ENCODE measurements around the gene OSBPL2.

OSBPL2 gene

DNA sequence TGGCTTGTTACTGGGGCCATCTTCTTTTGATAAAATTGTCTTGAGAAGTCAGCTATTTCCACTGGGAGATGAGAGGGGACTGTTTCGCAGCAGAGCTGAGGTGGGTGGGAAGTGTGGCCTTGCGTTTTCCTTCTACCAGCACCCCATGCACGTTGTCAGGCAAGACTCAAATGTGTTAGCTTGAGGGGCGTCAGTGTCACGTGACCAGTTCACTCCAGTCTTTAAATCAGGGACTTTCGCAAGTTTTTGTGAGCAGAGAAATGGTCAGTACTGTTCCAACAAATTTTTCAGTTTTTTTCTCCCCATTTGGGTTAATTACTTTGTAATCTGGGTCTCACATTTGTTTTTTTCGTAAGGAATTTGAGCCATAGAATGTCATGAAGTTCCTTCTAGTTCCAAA lies 43.8 kb downstream of the OSBPL2 start:
- DNase-seq (ENCODE audit: low read depth): no peak
- no peak overlapping the region for H3K4me3 ChIP-seq (ENCODE audit: low read depth, low read length)
- TF ChIP-seq, protein P1, sequence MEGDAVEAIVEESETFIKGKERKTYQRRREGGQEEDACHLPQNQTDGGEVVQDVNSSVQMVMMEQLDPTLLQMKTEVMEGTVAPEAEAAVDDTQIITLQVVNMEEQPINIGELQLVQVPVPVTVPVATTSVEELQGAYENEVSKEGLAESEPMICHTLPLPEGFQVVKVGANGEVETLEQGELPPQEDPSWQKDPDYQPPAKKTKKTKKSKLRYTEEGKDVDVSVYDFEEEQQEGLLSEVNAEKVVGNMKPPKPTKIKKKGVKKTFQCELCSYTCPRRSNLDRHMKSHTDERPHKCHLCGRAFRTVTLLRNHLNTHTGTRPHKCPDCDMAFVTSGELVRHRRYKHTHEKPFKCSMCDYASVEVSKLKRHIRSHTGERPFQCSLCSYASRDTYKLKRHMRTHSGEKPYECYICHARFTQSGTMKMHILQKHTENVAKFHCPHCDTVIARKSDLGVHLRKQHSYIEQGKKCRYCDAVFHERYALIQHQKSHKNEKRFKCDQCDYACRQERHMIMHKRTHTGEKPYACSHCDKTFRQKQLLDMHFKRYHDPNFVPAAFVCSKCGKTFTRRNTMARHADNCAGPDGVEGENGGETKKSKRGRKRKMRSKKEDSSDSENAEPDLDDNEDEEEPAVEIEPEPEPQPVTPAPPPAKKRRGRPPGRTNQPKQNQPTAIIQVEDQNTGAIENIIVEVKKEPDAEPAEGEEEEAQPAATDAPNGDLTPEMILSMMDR (IDR thresholded peaks at IDR 0.05; ENCODE audit: low read depth, low read length, missing control alignments): no peak

DNA sequence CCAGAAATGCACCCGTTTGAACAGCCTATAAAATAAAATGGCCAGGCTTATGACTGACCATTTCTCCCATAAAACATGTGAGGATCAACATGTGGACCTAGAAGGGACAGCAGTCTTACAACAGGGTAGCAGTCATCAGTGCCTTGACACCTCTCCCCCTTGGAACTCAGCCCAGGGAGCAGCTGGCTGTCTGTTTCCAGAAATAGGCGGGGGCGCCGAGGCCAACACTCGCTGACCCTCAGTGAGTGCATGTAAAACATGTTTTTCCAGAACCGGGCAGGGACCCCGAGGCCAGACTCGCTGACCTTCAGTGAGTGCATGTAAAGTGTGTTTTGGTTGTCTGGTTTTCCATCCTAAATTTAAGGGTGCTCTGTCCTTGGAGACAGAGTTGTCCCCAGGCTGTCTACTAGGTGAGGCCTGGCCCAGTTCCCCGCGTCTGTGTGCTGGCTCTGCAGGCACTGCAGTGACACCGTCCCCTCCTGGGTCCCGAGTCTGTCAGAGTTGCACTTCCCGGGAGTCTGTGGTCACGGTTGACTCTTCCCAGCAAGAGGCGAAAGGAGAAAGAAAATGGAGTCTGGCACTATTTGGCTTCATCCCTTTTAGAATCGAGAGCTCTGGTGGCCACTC lies 44.7 kb downstream of the OSBPL2 start:
- DNase-seq (ENCODE audit: low read depth): no peak
- TF ChIP-seq, protein P1 (IDR thresholded peaks at IDR 0.05; ENCODE audit: low read depth, low read length, missing control alignments): no peak
- H3K4me3 ChIP-seq (ENCODE audit: low read depth, low read length): no peak overlapping the region

DNA sequence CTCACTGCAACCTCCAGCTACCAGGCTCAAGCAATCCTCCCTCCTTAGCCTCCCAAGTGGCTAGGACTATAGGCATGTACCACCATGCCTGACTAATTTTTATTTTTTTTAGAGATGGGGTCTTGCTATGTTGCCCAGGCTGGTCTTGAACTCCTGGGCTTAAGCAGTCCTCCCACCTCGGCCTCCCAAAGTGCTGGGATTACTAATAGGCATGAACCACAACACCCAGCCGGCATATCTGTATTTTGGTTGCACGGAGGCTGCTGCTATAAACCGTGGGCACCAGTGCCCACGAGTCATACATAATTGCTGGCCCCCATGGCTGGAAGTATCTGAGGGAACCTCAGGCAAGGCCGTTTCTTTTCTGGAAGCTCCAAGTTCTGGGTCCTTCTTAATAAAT lies 46.1 kb downstream of the OSBPL2 start:
- DNase-seq (ENCODE audit: low read depth): no peak
- no peak overlapping the region for H3K4me3 ChIP-seq (ENCODE audit: low read depth, low read length)
- TF ChIP-seq, protein P1 (IDR thresholded peaks at IDR 0.05; ENCODE audit: low read depth, low read length, missing control alignments): no peak

DNA sequence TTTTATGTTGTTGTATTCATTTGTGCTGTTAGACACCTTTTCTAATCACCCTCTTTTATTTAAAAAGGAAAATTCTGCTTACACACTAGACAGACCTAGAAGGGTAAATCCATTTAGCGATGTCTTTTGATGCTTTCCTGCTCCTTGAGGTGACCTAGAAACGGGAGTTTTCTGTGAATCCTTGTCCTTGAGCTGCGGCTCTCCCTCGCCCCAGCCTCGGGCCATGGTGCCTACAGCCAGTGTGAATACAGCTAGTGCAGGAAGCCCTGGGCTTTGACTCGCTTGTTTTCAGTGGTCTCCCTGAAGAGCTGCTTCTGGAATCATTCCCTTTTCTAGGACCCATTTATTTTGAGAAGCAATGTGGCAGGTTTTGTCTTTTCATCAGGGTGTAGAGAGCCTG lies 46.8 kb downstream of the OSBPL2 start:
- no peak overlapping the region for H3K4me3 ChIP-seq (ENCODE audit: low read depth, low read length)
- TF ChIP-seq, protein P1 (IDR thresholded peaks at IDR 0.05; ENCODE audit: low read depth, low read length, missing control alignments): no peak
- DNase-seq (ENCODE audit: low read depth): no peak

DNA sequence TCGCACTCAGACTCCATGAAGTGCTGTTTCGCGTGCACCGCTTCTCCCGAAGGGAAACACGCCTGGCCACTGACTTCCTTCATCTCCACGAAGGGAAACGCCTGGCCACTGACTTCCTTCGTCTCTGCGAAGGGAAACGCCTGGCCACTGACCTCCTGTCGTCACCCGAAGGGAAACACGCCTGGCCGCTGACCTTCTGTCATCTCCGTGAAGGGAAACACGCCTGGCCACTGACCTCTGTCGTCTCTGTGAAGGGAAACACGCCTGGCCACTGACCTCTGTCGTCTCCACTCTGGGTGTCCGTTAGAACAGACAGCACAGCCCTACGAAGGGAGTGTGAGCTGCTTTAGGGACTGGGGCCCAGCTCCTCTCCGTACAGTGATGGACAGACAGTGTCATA lies 47.4 kb downstream of the OSBPL2 start:
- H3K4me3 ChIP-seq (ENCODE audit: low read depth, low read length): no peak overlapping the region
- TF ChIP-seq, protein P1 (IDR thresholded peaks at IDR 0.05; ENCODE audit: low read depth, low read length, missing control alignments): no peak
- no peak for DNase-seq (ENCODE audit: low read depth)

DNA sequence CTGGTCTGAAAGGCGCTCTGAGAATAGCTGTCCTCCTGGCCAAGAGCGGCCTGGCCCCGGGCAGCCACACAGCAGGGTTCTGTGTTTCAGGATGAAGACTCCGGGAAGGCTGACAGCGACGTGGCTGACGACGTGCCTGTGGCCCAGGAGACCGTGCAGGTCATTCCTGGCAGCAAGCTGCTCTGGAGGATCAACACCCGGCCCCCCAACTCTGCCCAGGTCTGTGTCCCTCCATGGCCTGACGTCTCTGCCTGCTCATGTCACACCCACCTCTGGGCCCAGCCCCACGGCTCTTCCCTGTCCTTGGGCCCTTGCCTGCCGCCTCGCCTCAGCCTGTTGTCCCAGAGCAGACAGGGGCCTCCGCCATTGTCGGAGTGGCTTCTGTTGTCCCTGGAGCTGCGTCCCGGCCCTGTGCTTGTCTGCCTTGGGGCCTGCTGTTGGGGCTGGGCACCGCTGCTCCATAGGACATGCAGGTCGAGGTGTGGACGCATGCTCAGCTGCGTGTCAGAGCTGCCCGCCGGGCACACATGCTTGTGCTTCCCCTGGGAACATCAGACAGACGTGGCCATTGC lies 48.3 kb downstream of the OSBPL2 start:
- H3K4me3 ChIP-seq (ENCODE audit: low read depth, low read length): no peak overlapping the region
- DNase-seq (ENCODE audit: low read depth): no peak
- TF ChIP-seq, protein P1 (IDR thresholded peaks at IDR 0.05; ENCODE audit: low read depth, low read length, missing control alignments): no peak

DNA sequence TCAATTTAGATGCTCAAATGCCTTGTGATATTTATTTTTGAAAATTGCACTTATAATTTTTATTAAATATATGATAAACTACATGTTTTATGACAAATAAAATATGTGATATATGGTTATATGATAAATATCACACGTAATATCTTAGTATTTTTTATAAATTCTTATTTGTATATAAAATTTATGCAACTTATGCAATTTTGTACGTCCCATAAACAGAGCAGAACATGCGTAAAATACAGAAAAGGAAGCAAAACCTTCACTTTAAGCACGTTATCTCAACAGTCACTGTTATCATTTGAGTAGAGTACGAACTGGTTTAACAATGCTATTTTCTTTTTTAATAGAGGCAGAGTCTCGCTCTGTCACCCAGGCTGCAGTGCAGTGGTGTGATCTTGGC lies 48.8 kb downstream of the OSBPL2 start:
- DNase-seq (ENCODE audit: low read depth): no peak
- H3K4me3 ChIP-seq (ENCODE audit: low read depth, low read length): no peak overlapping the region
- TF ChIP-seq, protein P1 (IDR thresholded peaks at IDR 0.05; ENCODE audit: low read depth, low read length, missing control alignments): no peak
